ENCODE measurements around the gene SCTR.
"Not testable (repeated sequence)": the region's sequence is repeated elsewhere in the genome, so short reads cannot be mapped to it uniquely, and the experiment has no call there.

Gene SCTR

GRCh38 chr2:119405151-119405550 is 119.1 kb downstream of the SCTR start:
- TF ChIP-seq, protein P1, sequence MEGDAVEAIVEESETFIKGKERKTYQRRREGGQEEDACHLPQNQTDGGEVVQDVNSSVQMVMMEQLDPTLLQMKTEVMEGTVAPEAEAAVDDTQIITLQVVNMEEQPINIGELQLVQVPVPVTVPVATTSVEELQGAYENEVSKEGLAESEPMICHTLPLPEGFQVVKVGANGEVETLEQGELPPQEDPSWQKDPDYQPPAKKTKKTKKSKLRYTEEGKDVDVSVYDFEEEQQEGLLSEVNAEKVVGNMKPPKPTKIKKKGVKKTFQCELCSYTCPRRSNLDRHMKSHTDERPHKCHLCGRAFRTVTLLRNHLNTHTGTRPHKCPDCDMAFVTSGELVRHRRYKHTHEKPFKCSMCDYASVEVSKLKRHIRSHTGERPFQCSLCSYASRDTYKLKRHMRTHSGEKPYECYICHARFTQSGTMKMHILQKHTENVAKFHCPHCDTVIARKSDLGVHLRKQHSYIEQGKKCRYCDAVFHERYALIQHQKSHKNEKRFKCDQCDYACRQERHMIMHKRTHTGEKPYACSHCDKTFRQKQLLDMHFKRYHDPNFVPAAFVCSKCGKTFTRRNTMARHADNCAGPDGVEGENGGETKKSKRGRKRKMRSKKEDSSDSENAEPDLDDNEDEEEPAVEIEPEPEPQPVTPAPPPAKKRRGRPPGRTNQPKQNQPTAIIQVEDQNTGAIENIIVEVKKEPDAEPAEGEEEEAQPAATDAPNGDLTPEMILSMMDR (IDR thresholded peaks at IDR 0.05; ENCODE audit: low read depth, low read length): no peak
- DNase-seq: no peak
- Histone ChIP-seq H3K4me1 (no peaks in the 10 kb centered on the region), H3K9me3 (no peaks in the 10 kb centered on the region), H3K36me3 (no peaks in the 10 kb centered on the region), H3K4me3 (ENCODE audit: low read depth, low read length) (no peak overlapping the region), H3K27me3 (no peaks in the 10 kb centered on the region)

DNA sequence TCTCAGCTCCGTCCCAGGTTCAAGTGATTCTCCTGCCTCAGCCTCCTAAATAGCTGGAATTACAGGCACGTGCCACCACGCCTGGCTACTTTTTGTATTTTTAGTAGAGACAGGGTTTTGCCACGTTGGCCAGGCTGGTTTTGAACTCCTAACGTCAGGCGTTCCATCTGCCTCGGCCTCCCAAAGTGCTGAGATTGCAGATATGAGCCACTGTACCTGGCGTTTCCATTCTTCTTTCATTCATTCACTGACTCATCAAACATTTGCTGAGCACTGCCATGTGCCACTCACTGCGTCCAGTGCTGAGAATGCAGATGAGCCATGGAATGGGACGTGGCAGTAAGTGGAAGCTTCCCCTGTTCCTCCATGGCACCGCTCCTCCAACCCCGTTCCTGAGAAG is 120.7 kb downstream of the SCTR start:
- not testable (repeated sequence) for H3K9me3 ChIP-seq; H3K36me3 ChIP-seq; DNase-seq; H3K4me1 ChIP-seq; H3K4me3 ChIP-seq (ENCODE audit: low read depth, low read length); H3K27me3 ChIP-seq

DNA sequence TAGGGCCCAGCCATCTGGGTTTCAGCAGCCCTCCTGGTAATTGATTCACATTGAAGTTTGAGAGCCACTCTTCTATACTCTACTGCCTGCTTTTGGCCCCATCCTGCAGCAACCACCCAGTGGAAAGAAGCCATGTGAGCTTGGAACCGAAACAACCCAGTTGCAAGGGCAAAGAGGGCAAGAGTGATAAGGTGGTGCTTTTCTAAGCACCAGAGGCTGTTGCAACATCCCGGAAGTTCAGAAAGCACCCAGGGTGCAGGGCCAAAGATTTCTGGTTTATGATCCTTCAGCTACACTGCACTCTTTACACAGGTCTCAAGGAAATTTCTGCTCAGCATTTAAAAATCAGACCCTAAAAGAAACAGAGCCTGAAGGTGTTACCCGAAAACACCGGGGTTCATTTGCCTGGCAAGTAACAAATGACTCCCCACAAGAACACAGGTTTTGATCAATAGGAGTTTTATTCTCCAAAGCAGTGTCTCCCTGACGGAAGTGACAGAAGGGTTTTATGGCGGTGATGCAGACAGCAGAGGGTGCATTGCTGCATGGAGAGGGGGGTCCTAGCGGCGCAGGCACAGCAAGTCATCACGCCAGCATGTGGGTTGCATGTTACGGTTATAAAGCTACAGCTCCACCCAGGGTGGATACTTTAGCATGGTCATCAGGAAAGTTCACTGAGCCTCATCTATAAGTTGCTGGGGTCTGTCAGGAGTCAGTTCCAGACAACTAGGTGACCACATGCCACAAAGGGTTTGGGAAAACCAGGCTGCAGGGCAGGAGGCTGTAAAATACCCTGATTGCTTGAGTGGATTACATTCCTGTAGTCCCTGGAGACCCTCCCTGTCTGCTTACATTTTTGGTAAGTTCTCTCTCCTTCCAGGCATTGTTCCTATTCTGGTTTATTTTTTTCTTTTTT is 121.4 kb downstream of the SCTR start:
- Histone ChIP-seq H3K4me1 (no peaks in the 10 kb centered on the region), H3K4me3 (ENCODE audit: low read depth, low read length) (no peak overlapping the region), H3K9me3 (no peaks in the 10 kb centered on the region), H3K27me3 (no peaks in the 10 kb centered on the region), H3K36me3 (no peaks in the 10 kb centered on the region)
- TF ChIP-seq, protein P1 (IDR thresholded peaks at IDR 0.05; ENCODE audit: low read depth, low read length): no peak
- DNase-seq: no peak

GRCh38 chr2:119402106-119402505 is 122.2 kb downstream of the SCTR start:
- Histone ChIP-seq H3K4me3 (ENCODE audit: low read depth, low read length) (no peak overlapping the region), H3K36me3 (no peaks in the 10 kb centered on the region), H3K9me3 (no peaks in the 10 kb centered on the region), H3K4me1 (no peaks in the 10 kb centered on the region), H3K27me3 (no peaks in the 10 kb centered on the region)
- TF ChIP-seq, protein P1 (IDR thresholded peaks at IDR 0.05; ENCODE audit: low read depth, low read length): no peak
- no peak for DNase-seq

DNA sequence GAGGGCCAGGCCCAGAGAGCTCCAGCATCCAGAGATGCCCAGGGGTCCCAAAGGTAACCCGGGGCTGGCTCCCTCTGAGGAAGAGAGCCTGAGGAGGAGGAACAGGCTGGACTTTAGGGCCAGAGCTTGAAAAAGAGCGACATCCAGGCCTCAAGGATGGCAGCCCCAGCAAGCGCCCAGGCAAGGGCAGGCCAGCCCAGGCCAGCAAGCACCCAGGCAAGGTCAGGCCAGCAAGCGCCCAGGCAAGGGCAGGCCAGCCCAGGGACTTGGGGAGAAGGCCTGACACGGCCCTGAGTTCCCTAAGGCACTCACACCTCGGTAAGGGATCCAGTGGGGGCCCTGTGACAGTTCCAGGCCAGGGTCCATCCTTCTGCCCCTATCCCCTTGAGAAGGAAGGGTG is 127.1 kb downstream of the SCTR start:
- DNase-seq: no peak
- TF ChIP-seq, protein P1 (IDR thresholded peaks at IDR 0.05; ENCODE audit: low read depth, low read length): no peak
- Histone ChIP-seq H3K4me3 (ENCODE audit: low read depth, low read length) (no peak overlapping the region), H3K36me3 (no peaks in the 10 kb centered on the region), H3K4me1 (no peaks in the 10 kb centered on the region), H3K9me3 (no peaks in the 10 kb centered on the region), H3K27me3 (no peaks in the 10 kb centered on the region)

GRCh38 chr2:119393971-119394748 is 130.1 kb downstream of the SCTR start:
- H3K27me3 ChIP-seq: no peaks in the 10 kb centered on the region
- TF ChIP-seq, protein P1 (IDR thresholded peaks at IDR 0.05; ENCODE audit: low read depth, low read length): no peak
- H3K36me3 ChIP-seq: no peaks in the 10 kb centered on the region
- no peaks in the 10 kb centered on the region for H3K9me3 ChIP-seq
- H3K4me3 ChIP-seq (ENCODE audit: low read depth, low read length): no peak overlapping the region
- no peak for DNase-seq
- no peaks in the 10 kb centered on the region; the same call in 1 of the 2 replicates for H3K4me1 ChIP-seq
